DMS53 treated with DMSO at 0.1 percent for 48 hours (cell line): ENCODE data around the gene TTC39B.
"Not testable (repeated sequence)": the region's sequence is repeated elsewhere in the genome, so short reads cannot be mapped to it uniquely, and the experiment has no call there.

Experiments
- DNase-seq: peaks from one replicate; lab custom pipeline; 2025; ENCODE audit not compliant: unreplicated experiment; lab: John Stamatoyannopoulos, UW

Gene TTC39B

GRCh38 chr9:15306757-15307522, at the start of gene TTC39B:
Gene TTC39B (minus strand): TSS chr9:15307216. CDS start chr9:15307125, 91 bp downstream.
- DNase-seq = peak; percentile 53

GRCh38 chr9:15355669-15356068, 48.7 kb upstream of the TTC39B start:
- DNase-seq = no peak

GRCh38 chr9:15354713-15355112, 47.7 kb upstream of the TTC39B start:
- no peak for DNase-seq

GRCh38 chr9:15353892-15354291, 46.9 kb upstream of the TTC39B start:
- DNase-seq = no peak

- DNase-seq = no peak
Observed at GRCh38 chr9:15352306-15352705, 45.3 kb upstream of the TTC39B start.

GRCh38 chr9:15349892-15350761, 43.1 kb upstream of the TTC39B start:
- peak; percentile 47 for DNase-seq

- no peak for DNase-seq
Observed at GRCh38 chr9:15346837-15347236, 39.8 kb upstream of the TTC39B start.

GRCh38 chr9:15344191-15344590, 37.2 kb upstream of the TTC39B start:
- DNase-seq = no peak

- DNase-seq = no peak
Observed at GRCh38 chr9:15333376-15333881, 26.4 kb upstream of the TTC39B start.

- DNase-seq = no peak
Observed at GRCh38 chr9:15332939-15333338, 25.9 kb upstream of the TTC39B start.

- DNase-seq = no peak
Observed at GRCh38 chr9:15329539-15330109, 22.6 kb upstream of the TTC39B start.

- DNase-seq = no peak
Observed at GRCh38 chr9:15328946-15329345, 21.9 kb upstream of the TTC39B start.

GRCh38 chr9:15322695-15323094, 15.7 kb upstream of the TTC39B start:
- DNase-seq = not testable (repeated sequence)

GRCh38 chr9:15319661-15320060, 12.6 kb upstream of the TTC39B start:
- DNase-seq = not testable (repeated sequence)

GRCh38 chr9:15317836-15318235, 10.8 kb upstream of the TTC39B start:
- DNase-seq = no peak

GRCh38 chr9:15311607-15312006, 4.6 kb upstream of the TTC39B start:
- DNase-seq = no peak

- DNase-seq = no peak
Observed at GRCh38 chr9:15310107-15310850, 3.3 kb upstream of the TTC39B start.

- DNase-seq = no peak
Observed at GRCh38 chr9:15308511-15308910, 1.5 kb upstream of the TTC39B start.

- no peak for DNase-seq
Observed at GRCh38 chr9:15307523-15307841, 466 bp upstream of the TTC39B start.

GRCh38 chr9:15306068-15306756, 804 bp downstream of the TTC39B start:
- DNase-seq = peak; percentile 31
